SK-N-DZ (cell line): ENCODE data around the gene RAB3IL1.

Experiments used
- DNase-seq: peaks from one replicate; pipeline ENCODE4 v3.0.0-alpha.2; 2015; ENCODE audit warnings: low spot score

The RAB3IL1 gene

DNA sequence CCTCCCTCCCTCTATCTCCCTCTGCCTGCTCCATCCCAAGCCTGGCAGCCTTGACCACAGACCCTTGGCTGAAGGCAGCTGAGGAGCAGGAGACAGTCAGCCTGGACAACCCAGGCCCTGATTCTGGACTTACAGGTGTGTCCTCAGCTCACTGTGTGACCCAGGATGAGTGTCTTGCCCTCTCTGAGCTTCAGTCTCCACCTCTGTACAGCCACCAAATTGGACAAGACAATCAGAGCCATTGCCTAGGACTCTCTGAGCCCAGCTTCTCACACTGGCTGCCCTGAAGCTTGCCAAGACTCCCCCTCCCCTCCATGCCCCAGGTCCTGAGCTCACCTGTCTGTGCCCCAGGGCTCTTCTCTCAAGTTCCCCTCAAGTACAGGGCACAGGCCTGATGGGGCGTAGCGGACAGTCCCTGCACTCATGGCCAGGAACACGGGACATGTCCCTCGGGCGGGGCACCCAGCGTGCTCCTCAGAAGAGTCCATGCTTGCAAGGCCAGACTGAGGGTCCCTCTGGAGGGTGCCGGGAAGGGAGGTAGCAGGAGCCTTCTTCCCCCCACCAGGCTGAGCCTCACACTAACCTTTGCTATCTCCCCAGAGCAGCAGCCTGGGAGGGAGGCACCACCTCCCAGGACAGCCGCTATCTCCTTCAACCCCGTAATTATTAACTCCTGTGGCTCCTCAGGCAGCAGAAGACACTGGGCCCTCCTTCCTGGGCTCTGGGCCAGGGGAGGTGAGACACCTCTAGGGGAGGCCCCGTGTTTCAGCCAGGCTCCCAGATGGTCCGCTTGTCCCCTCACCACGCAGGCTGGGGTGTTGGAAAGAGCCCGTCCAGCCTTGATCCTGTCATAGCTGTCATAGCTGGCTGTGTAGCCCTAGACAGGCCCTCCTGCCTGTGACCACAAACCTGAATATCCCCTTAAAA is 2.6 kb upstream of the RAB3IL1 start:
- no peak for DNase-seq

GRCh38 chr11:61918938-61919704 is 1.8 kb upstream of the RAB3IL1 start:
- DNase-seq, result no peak

DNA sequence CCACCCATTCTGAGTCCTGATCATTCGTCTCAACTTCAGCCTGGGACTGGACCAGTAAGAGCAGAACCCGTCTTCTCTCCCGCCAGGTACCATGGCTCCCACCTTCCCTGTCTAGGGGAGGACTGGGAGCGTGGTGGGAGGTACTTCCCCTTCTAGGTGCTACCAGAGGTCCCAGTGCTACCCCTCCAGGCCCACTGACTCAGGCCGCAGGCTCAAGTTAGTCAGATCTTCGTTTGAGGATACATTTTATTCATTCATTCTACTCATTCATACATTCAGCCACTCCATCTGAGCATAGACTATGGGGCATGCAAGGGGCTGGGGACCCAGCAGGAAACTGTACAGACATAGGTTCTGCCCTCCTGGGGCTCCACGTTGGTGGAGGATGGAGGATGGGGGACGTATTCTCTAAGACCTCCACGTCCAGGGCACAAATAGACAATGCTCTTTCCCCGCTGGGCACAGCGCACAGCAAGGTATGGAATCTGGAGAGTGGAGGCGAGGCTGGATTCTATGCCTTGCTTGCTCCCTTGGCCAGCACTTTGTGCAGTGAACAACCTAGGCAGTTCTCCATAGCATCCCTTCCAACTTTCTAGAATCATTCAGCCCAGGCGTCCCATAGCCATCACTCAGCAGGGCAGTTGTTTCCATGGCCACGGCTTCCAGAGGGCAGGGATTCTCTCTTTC is 1.0 kb upstream of the RAB3IL1 start:
- no peak for DNase-seq

GRCh38 chr11:61916737-61917333 is 531 bp downstream of the RAB3IL1 start:
- DNase-seq, result no peak

DNA sequence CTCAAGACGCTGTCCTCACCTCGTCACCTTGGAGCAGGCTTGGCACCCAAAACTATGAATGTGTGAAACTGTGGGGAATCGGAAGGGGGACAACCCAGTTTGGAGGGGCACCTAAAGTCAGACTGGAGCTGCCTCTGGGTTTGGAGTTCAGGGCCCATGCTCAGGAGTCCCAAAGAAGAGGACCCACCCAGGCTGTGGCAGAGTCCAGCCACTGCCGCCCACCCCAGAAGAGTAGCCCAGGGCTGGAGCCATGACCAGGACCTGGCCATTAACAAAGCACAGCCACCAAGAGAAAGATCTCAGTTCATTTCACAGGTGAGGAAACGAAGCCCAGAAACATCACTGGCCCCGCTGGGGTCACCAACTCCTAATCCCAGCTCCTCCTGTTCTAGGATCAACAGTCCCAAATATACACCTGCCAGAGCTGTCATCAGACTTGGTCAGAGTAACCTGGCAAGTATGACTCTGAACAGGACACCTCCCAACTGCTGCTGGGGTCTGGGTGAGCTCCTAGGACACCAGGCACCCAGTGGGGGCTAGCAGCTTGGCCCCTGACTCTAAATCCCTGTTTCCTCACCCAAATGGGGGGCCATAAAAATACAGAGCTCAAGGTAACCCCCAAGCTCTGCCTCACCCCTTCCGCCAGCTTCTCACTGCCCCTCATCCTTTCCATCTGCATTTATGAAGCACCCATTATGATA is 2.7 kb downstream of the RAB3IL1 start:
- no peak for DNase-seq

GRCh38 chr11:61913699-61914395 is 3.5 kb downstream of the RAB3IL1 start:
- no peak for DNase-seq

DNA sequence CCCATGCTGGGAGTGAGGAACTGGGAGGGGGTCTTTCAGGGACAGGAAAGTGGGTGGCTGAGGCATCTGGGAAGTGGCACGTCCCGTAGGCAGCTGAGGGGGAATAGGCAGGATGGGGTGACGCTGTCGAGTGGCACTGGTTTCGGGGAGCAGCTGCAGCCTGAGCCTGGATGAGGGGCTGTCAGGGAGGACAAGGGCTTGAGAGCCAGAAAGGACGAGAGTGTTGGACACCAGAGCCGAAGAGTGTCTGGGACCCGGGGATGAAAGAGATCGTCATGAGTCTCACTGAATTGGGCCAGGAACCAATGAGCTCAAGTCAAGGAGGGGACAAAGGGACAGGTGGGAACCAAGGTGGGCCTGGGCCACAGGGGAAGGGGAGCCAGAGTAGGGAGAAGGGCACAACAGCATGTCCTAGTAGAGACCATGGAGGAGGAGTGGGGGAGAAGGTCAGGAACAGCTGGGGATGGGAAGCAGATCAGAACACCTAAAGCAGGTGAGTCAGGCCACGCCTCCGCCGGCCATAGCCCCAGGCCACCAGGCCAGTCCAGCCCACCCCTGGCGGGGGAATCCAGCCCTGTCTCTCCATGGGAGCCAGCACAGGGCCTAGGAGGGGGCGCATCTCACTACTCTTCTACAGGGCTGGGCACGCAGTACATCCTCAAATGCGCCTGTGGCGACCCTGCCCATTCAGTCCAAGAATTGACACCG is 4.2 kb downstream of the RAB3IL1 start:
- DNase-seq, result no peak

DNA sequence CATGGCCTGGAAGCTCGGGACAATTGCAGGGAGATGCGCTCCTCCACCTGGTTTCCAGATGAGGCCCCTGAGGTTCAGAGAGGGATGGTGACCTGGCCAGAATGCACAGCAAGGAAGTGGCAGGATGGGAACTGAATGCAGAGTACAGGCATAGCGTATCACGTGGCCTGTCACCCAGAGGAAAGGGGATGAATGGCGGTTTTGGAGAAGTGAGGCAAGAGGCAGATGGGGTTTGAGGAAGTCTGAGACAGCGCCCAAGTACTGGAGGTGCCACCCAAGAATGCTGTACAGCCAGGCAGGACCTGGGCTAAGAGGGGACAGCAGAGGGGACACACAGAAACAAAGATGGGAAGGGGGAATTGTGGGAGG is 4.9 kb downstream of the RAB3IL1 start:
- DNase-seq, result no peak

DNA sequence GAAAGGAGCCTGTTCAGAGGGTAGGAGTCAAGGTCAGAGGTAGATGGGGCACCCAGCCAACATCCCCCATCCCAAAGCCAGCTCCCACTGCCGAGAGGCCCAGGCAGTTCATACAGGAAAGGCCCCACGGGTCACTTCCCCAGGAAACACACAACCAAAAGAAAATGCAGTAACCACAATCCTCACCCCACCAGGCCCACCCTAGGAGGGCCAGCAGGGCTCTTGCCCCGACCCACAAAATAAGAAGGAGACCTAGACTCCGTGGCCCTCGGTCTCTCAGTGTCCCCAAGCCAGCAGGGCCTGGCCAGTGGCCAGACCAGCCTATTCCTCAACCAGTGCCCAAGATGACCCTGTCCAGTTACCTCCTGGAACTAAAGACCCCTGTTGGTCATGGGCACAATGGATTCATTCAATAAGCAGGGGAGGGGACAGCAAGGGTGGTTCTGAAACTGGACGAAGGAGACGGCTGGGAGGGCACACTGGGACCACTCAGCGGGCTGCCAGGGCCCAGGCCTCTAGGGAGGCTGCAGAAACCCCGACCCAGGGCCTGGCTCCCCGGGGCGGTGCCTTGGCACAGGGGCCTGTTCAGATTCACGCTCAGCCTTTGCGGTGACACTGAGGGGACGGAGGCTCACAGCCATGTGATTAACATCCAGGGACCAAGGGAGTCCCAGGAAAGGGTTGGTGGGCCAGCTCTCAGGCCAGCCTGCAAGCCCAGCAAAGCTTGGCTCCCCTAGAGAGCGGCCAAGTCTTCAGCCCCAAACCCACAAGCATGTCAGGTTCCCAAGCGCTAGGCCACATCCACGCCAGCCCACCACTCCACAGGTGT is 5.5 kb downstream of the RAB3IL1 start:
- no peak for DNase-seq

- no peak for DNase-seq
Measured at GRCh38 chr11:61911128-61911700, 6.2 kb downstream of the RAB3IL1 start.

- no peak for DNase-seq
Measured at GRCh38 chr11:61910187-61911127, 6.9 kb downstream of the RAB3IL1 start.

DNA sequence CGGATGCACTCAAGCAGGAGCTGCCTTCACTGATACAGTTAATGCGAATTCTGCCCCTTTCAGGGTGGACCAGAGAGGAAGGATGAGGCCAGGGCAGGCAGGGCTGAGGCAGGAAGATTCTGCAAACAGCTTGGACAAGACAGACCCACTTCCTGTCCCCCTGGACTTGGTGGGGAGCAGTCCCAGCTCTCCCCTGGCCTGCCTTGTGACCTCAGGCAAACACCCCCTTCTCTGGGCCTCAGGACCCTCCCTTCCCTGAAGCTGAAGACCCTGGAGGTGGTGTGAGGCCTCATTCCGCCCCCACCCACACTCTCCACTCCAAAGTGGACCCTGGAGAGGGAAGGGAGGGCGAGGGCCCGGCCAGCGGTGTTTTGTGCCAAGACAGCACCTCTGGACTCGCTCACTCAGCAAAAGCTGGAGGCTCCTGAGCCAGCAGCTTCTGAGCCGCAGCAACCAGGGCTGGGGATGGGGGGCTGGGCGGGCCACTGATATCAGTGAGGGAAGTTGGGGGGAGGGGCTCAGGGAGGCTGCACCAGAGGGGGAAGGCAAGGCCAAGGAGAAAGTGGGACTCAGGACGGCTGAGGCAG is 8.5 kb downstream of the RAB3IL1 start:
- no peak for DNase-seq

GRCh38 chr11:61907871-61908729 is 9.3 kb downstream of the RAB3IL1 start:
- DNase-seq, result no peak

DNA sequence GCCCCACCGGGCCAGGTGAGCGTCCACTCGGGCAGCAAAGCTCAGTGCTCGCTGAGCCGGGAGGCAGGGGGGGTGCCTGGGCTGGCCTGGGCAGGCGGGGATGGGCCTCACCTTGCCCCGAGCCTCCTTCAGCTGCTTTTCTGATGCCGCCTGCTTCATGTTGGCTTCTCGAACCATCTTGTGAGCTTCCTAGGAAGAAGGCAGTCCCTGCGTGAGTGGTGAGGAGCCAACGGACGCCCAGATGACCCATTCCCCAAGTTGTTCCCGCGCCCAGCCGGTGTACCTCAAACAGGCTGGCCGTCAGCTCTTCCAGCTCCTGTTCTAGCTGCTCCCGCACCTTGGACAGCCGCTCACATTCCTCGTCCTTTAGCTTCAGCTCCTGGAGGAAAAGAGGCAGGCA is 10.1 kb downstream of the RAB3IL1 start:
- no peak for DNase-seq

DNA sequence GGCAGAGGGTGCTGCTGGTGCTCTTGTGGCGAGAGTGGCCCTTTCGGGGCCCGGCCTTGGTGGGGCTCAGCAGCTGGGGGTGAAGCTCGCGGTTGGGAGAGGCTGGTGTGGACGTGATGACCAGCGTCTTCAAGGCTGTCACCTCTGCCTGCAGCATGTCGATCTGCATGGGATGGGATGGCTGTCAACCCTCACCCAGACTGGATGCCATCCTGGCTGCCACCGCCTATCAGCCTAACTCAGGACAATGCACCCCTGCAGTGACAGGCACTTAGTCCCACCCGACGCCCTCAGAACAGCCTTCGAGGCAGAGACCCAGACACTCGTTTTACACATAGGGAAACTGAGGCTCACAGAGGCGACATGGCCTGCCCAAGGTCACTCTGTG is 10.8 kb downstream of the RAB3IL1 start:
- no peak for DNase-seq
